Measurements from ENCODE around the gene LYSET.
A peak's percentile ranks its signal among the peaks of the same experiment; 100 is the strongest.
"Not testable (repeated sequence)": the region's sequence is repeated elsewhere in the genome, so short reads cannot be mapped to it uniquely, and the experiment has no call there.

Gene LYSET

GRCh38 chr14:93170141-93170540 is 15.0 kb upstream of the LYSET start:
- not testable (repeated sequence) for H4K91ac ChIP-seq (ENCODE audit: low read length); H2BK12ac ChIP-seq (ENCODE audit: low read length in 2 of 2); H3K36me3 ChIP-seq (ENCODE audit: control insufficient read depth in 1 of 2, insufficient read depth in 2 of 2, low read depth in 1 of 2, low read length in 2 of 2); H3K27ac ChIP-seq (ENCODE audit: low read length, poor library complexity, severe bottlenecking); H3K18ac ChIP-seq (ENCODE audit: low read depth in 1 of 2, low read length in 2 of 2); H2BK120ac ChIP-seq (ENCODE audit: low read depth, low read length); DNase-seq; H2AK5ac ChIP-seq (ENCODE audit: low read length, severe bottlenecking); H2AFZ ChIP-seq (ENCODE audit: low read depth, low read length); H3K4ac ChIP-seq (ENCODE audit: low read depth in 1 of 2, low read length in 2 of 2); H3K27me3 ChIP-seq (ENCODE audit: control insufficient read depth in 1 of 2, insufficient read depth in 1 of 2, low read length in 2 of 2); H3K23ac ChIP-seq (ENCODE audit: low read length in 2 of 2); H3K9ac ChIP-seq (ENCODE audit: low read length); H2BK5ac ChIP-seq (ENCODE audit: low read depth, low read length, poor library complexity, severe bottlenecking); H3K4me1 ChIP-seq (ENCODE audit: control insufficient read depth, insufficient read depth, low read depth, low read length); H3K14ac ChIP-seq (ENCODE audit: low read length in 2 of 2); H3K79me1 ChIP-seq (replicated peaks; ENCODE audit: low read length, poor library complexity, severe bottlenecking); H3K9me3 ChIP-seq (ENCODE audit: control insufficient read depth, low read length); H3K4me3 ChIP-seq (ENCODE audit: insufficient read depth in 1 of 2, low read depth in 1 of 2, low read length in 2 of 2); H3K4me2 ChIP-seq (ENCODE audit: low read length, poor library complexity, severe bottlenecking); H4K8ac ChIP-seq (ENCODE audit: low read length); H2BK15ac ChIP-seq (ENCODE audit: low read depth, poor library complexity, severe bottlenecking)
- 92% methylated on average over 16 of the region's 20 CpGs for WGBS

- H3K27ac ChIP-seq (ENCODE audit: low read length, poor library complexity, severe bottlenecking), result no peak overlapping the region
- H3K27me3 ChIP-seq (ENCODE audit: control insufficient read depth in 1 of 2, insufficient read depth in 1 of 2, low read length in 2 of 2), result peaks cover 0 to 5% of the 10 kb centered on the region in 2 experiments
- no peaks in the 10 kb centered on the region for H3K9me3 ChIP-seq (ENCODE audit: control insufficient read depth, low read length)
- H2AK5ac ChIP-seq (ENCODE audit: low read length, severe bottlenecking), result no peak overlapping the region
- peak; percentile 10 for DNase-seq
- H3K4ac ChIP-seq (ENCODE audit: low read depth in 1 of 2, low read length in 2 of 2), result no peak overlapping the region
- H2BK12ac ChIP-seq (ENCODE audit: low read length in 2 of 2), result no peak overlapping the region
- no peak overlapping the region for H3K9ac ChIP-seq (ENCODE audit: low read length)
- H3K4me3 ChIP-seq (ENCODE audit: insufficient read depth in 1 of 2, low read depth in 1 of 2, low read length in 2 of 2), result no peak overlapping the region
- no peak overlapping the region for H2BK5ac ChIP-seq (ENCODE audit: low read depth, low read length, poor library complexity, severe bottlenecking)
- no peak overlapping the region for H2BK15ac ChIP-seq (ENCODE audit: low read depth, poor library complexity, severe bottlenecking)
- no peak overlapping the region for H3K14ac ChIP-seq (ENCODE audit: low read length in 2 of 2)
- no peak overlapping the region for H4K8ac ChIP-seq (ENCODE audit: low read length)
- H3K4me1 ChIP-seq (ENCODE audit: control insufficient read depth, insufficient read depth, low read depth, low read length), result peaks cover 4% of the 10 kb centered on the region
- H3K4me2 ChIP-seq (ENCODE audit: low read length, poor library complexity, severe bottlenecking), result no peak overlapping the region
- H2BK120ac ChIP-seq (ENCODE audit: low read depth, low read length), result no peak overlapping the region
- H3K23ac ChIP-seq (ENCODE audit: low read length in 2 of 2), result no peak overlapping the region
- H4K91ac ChIP-seq (ENCODE audit: low read length), result no peak overlapping the region
- H3K18ac ChIP-seq (ENCODE audit: low read depth in 1 of 2, low read length in 2 of 2), result no peak overlapping the region
- H3K36me3 ChIP-seq (ENCODE audit: control insufficient read depth in 1 of 2, insufficient read depth in 2 of 2, low read depth in 1 of 2, low read length in 2 of 2), result no peaks in the 10 kb centered on the region
- 83% methylated on average over 3 of the region's 4 CpGs for WGBS
- H2AFZ ChIP-seq (ENCODE audit: low read depth, low read length), result no peak overlapping the region
- no peaks in the 10 kb centered on the region for H3K79me1 ChIP-seq (replicated peaks; ENCODE audit: low read length, poor library complexity, severe bottlenecking)
Measured at GRCh38 chr14:93171376-93171775, 13.7 kb upstream of the LYSET start.

- Histone ChIP-seq H3K23ac (ENCODE audit: low read length in 2 of 2) (no peak overlapping the region), H3K9me3 (ENCODE audit: control insufficient read depth, low read length) (no peaks in the 10 kb centered on the region), H3K4me1 (ENCODE audit: control insufficient read depth, insufficient read depth, low read depth, low read length) (peaks cover 5% of the 10 kb centered on the region), H4K91ac (ENCODE audit: low read length) (no peak overlapping the region), H3K27me3 (ENCODE audit: control insufficient read depth in 1 of 2, insufficient read depth in 1 of 2, low read length in 2 of 2) (peaks cover 0 to 5% of the 10 kb centered on the region in 2 experiments), H3K36me3 (ENCODE audit: control insufficient read depth in 1 of 2, insufficient read depth in 2 of 2, low read depth in 1 of 2, low read length in 2 of 2) (no peaks in the 10 kb centered on the region), H2BK12ac (ENCODE audit: low read length in 2 of 2) (no peak overlapping the region), H3K4me2 (ENCODE audit: low read length, poor library complexity, severe bottlenecking) (no peak overlapping the region), H3K14ac (ENCODE audit: low read length in 2 of 2) (no peak overlapping the region), H2BK15ac (ENCODE audit: low read depth, poor library complexity, severe bottlenecking) (no peak overlapping the region), H3K4ac (ENCODE audit: low read depth in 1 of 2, low read length in 2 of 2) (no peak overlapping the region), H3K18ac (ENCODE audit: low read depth in 1 of 2, low read length in 2 of 2) (no peak overlapping the region), H3K27ac (ENCODE audit: low read length, poor library complexity, severe bottlenecking) (no peak overlapping the region), H2BK120ac (ENCODE audit: low read depth, low read length) (no peak overlapping the region), H2AFZ (ENCODE audit: low read depth, low read length) (no peak overlapping the region), H3K4me3 (ENCODE audit: insufficient read depth in 1 of 2, low read depth in 1 of 2, low read length in 2 of 2) (no peak overlapping the region), H4K8ac (ENCODE audit: low read length) (no peak overlapping the region), H2AK5ac (ENCODE audit: low read length, severe bottlenecking) (no peak overlapping the region), H3K9ac (ENCODE audit: low read length) (peak overlapping the region; percentile 14), H2BK5ac (ENCODE audit: low read depth, low read length, poor library complexity, severe bottlenecking) (no peak overlapping the region), H3K79me1 (replicated peaks; ENCODE audit: low read length, poor library complexity, severe bottlenecking) (no peaks in the 10 kb centered on the region)
- no peak for DNase-seq
- 67% methylated on average over 9 of the region's 10 CpGs for WGBS
Measured at GRCh38 chr14:93173943-93174395, 11.1 kb upstream of the LYSET start.

GRCh38 chr14:93174731-93175130 is 10.4 kb upstream of the LYSET start:
- H3K14ac ChIP-seq (ENCODE audit: low read length in 2 of 2); H2AK5ac ChIP-seq (ENCODE audit: low read length, severe bottlenecking); H3K4me3 ChIP-seq (ENCODE audit: insufficient read depth in 1 of 2, low read depth in 1 of 2, low read length in 2 of 2); H3K4ac ChIP-seq (ENCODE audit: low read depth in 1 of 2, low read length in 2 of 2); H3K9ac ChIP-seq (ENCODE audit: low read length); H3K27ac ChIP-seq (ENCODE audit: low read length, poor library complexity, severe bottlenecking); H3K27me3 ChIP-seq (ENCODE audit: control insufficient read depth in 1 of 2, insufficient read depth in 1 of 2, low read length in 2 of 2); H3K4me1 ChIP-seq (ENCODE audit: control insufficient read depth, insufficient read depth, low read depth, low read length); H2AFZ ChIP-seq (ENCODE audit: low read depth, low read length); H2BK12ac ChIP-seq (ENCODE audit: low read length in 2 of 2); H4K91ac ChIP-seq (ENCODE audit: low read length); DNase-seq; H3K23ac ChIP-seq (ENCODE audit: low read length in 2 of 2); H3K36me3 ChIP-seq (ENCODE audit: control insufficient read depth in 1 of 2, insufficient read depth in 2 of 2, low read depth in 1 of 2, low read length in 2 of 2); H2BK15ac ChIP-seq (ENCODE audit: low read depth, poor library complexity, severe bottlenecking); H2BK5ac ChIP-seq (ENCODE audit: low read depth, low read length, poor library complexity, severe bottlenecking); H2BK120ac ChIP-seq (ENCODE audit: low read depth, low read length); H3K18ac ChIP-seq (ENCODE audit: low read depth in 1 of 2, low read length in 2 of 2); H3K4me2 ChIP-seq (ENCODE audit: low read length, poor library complexity, severe bottlenecking); H3K79me1 ChIP-seq (replicated peaks; ENCODE audit: low read length, poor library complexity, severe bottlenecking); H3K9me3 ChIP-seq (ENCODE audit: control insufficient read depth, low read length); H4K8ac ChIP-seq (ENCODE audit: low read length): not testable (repeated sequence)
- WGBS, result 79% methylated on average over 5 of the region's 5 CpGs

All from mesenchymal stem cell (in vitro differentiated cells and primary cell).